H9 (cell line): ENCODE data around the gene STAMBPL1. TPM values are rescaled to one million over a fixed set of nuclear protein-coding genes. Genes with fewer than 3 reads are reported as not detected.

Source experiments
- DNase-seq: peaks from one replicate; pipeline ENCODE4 v3.0.0-alpha.2; 2017
- H2AFZ ChIP-seq: one replicate; pipeline ENCODE4 v1.6.1; 2013; ENCODE audit warnings: mild to moderate bottlenecking, low read length, control low read depth, moderate library complexity
- H2AK5ac ChIP-seq: 2 replicates; pipeline ENCODE4 v1.6.1; 2013; ENCODE audit warnings: low read length, control low read depth, mixed read lengths; ENCODE audit not compliant: insufficient read length
- H2BK120ac ChIP-seq: one replicate; pipeline ENCODE4 v1.6.1; 2013; ENCODE audit warnings: low read depth, mild to moderate bottlenecking, low read length, control low read depth, inconsistent platforms; ENCODE audit not compliant: poor library complexity, severe bottlenecking
- H2BK12ac ChIP-seq: 2 replicates; pipeline ENCODE4 v1.6.1; 2013; ENCODE audit warnings: low read length, control low read depth, mixed read lengths, low read depth; ENCODE audit not compliant: insufficient read length
- H2BK15ac ChIP-seq: 2 replicates; pipeline ENCODE4 v1.6.1; 2013; ENCODE audit warnings: low read depth, low read length, control low read depth
- H2BK20ac ChIP-seq: one replicate; pipeline ENCODE4 v1.6.1; 2013; ENCODE audit warnings: low read depth, mild to moderate bottlenecking, low read length, control low read depth, inconsistent platforms; ENCODE audit not compliant: poor library complexity, severe bottlenecking
- H2BK5ac ChIP-seq: 2 replicates; pipeline ENCODE4 v1.6.1; 2013; ENCODE audit warnings: low read length, control low read depth, mixed read lengths; ENCODE audit not compliant: insufficient read length
- H3K14ac ChIP-seq: 2 replicates; pipeline ENCODE4 v1.6.1; 2013; ENCODE audit warnings: low read length, control low read depth; ENCODE audit not compliant: insufficient read depth
- H3K18ac ChIP-seq: 2 replicates; pipeline ENCODE4 v1.6.1; 2013; ENCODE audit warnings: low read depth, mild to moderate bottlenecking, mixed read lengths, low read length, control low read depth; ENCODE audit not compliant: insufficient read length
- H3K23ac ChIP-seq: 2 replicates; pipeline ENCODE4 v1.6.1; 2013; ENCODE audit warnings: low read length, control low read depth, mixed read lengths, low read depth; ENCODE audit not compliant: insufficient read length
- H3K23me2 ChIP-seq: 2 replicates; pipeline ENCODE4 v1.6.1; 2013; ENCODE audit warnings: low read depth, mild to moderate bottlenecking, mixed read lengths, low read length, control low read depth; ENCODE audit not compliant: insufficient read length, poor library complexity, severe bottlenecking
- H3K27ac ChIP-seq: 2 replicates; pipeline ENCODE4 v1.5.1; 2013; ENCODE audit warnings: low read length, control low read depth, mixed read lengths, low read depth; ENCODE audit not compliant: insufficient read length
- H3K27me3 ChIP-seq: 2 replicates; pipeline ENCODE4 v1.6.1; 2013; ENCODE audit warnings: low read length, control low read depth, inconsistent platforms; ENCODE audit not compliant: insufficient read depth
- H3K4ac ChIP-seq: 2 replicates; pipeline ENCODE4 v1.6.1; 2013; ENCODE audit warnings: low read depth, mild to moderate bottlenecking, control low read depth, inconsistent platforms, low read length, moderate library complexity
- H3K4me1 ChIP-seq: 2 replicates; pipeline ENCODE4 v1.6.1; 2013; ENCODE audit warnings: low read length, control low read depth, inconsistent platforms; ENCODE audit not compliant: insufficient read depth
- H3K4me2 ChIP-seq: 2 replicates; pipeline ENCODE4 v1.6.1; 2013; ENCODE audit warnings: low read length, control low read depth, mixed read lengths; ENCODE audit not compliant: insufficient read length, insufficient read depth
- H3K56ac ChIP-seq: 2 replicates; pipeline ENCODE4 v1.6.1; 2013; ENCODE audit warnings: low read depth, mild to moderate bottlenecking, mixed read lengths, low read length, control low read depth; ENCODE audit not compliant: insufficient read length
- H3K79me1 ChIP-seq: 2 replicates; pipeline ENCODE4 v1.6.1; 2013; ENCODE audit warnings: low read depth, mild to moderate bottlenecking, moderate library complexity, low read length, control low read depth, inconsistent platforms; ENCODE audit not compliant: insufficient read depth, poor library complexity, severe bottlenecking
- H3K79me2 ChIP-seq: 2 replicates; pipeline ENCODE4 v1.6.1; 2013; ENCODE audit warnings: low read length, control low read depth, inconsistent platforms; ENCODE audit not compliant: insufficient read depth
- H3K9ac ChIP-seq: 2 replicates; pipeline ENCODE4 v1.6.1; 2013; ENCODE audit warnings: low read length, control low read depth, mixed read lengths; ENCODE audit not compliant: insufficient read length; ENCODE audit errors: extremely low read depth
- H3K9me3 ChIP-seq: one replicate; pipeline ENCODE4 v1.6.1; 2013; ENCODE audit warnings: low read depth, low read length, inconsistent platforms; ENCODE audit not compliant: control insufficient read depth
- H3T11ph ChIP-seq: one replicate; pipeline ENCODE4 v1.6.1; 2013; ENCODE audit warnings: mild to moderate bottlenecking, low read length, control low read depth, inconsistent platforms
- H4K20me1 ChIP-seq: one replicate; pipeline ENCODE4 v1.6.1; 2013; ENCODE audit not compliant: control insufficient read depth, insufficient read length, insufficient read depth
- H4K5ac ChIP-seq: 2 replicates; pipeline ENCODE4 v1.6.1; 2013; ENCODE audit warnings: low read depth, mild to moderate bottlenecking, mixed read lengths, low read length, control low read depth; ENCODE audit not compliant: insufficient read length
- H4K8ac ChIP-seq: replicated peaks from 2 replicates; pipeline ENCODE4 v1.6.1; 2013; ENCODE audit warnings: low read length, control low read depth, mixed read lengths, low read depth; ENCODE audit not compliant: insufficient read length
- H4K91ac ChIP-seq: 2 replicates; pipeline ENCODE4 v1.6.1; 2013; ENCODE audit warnings: low read depth, mild to moderate bottlenecking, moderate library complexity, mixed read lengths, low read length, control low read depth; ENCODE audit not compliant: insufficient read length
- H3K27ac Mint-ChIP-seq, 3 experiments: 2 replicates in 2 of 3; 3 replicates in 1 of 3; pipeline ENCODE4 v1.8.0; 2020 to 2021; ENCODE audit warnings: mixed read lengths in 3 of 3, mild to moderate bottlenecking in 1 of 3, moderate library complexity in 1 of 3
- H3K27me3 Mint-ChIP-seq: 2 replicates; pipeline ENCODE4 v1.8.0; 2021; ENCODE audit warnings: low read depth, mild to moderate bottlenecking, moderate library complexity, mixed read lengths
- H3K36me3 Mint-ChIP-seq, 3 experiments: 2 replicates in 2 of 3; 3 replicates in 1 of 3; pipeline ENCODE4 v1.8.0; 2020 to 2021; ENCODE audit warnings: low read depth in 3 of 3, mixed read lengths in 3 of 3; ENCODE audit not compliant: insufficient read depth in 1 of 3
- H3K4me1 Mint-ChIP-seq, 2 experiments: 2 replicates each; pipeline ENCODE4 v1.8.0; 2020; ENCODE audit warnings: mixed read lengths in 2 of 2
- H3K4me3 Mint-ChIP-seq, 2 experiments: 2 replicates in 1 of 2; 3 replicates in 1 of 2; pipeline ENCODE4 v1.8.0; 2020 to 2021; ENCODE audit warnings: mild to moderate bottlenecking in 2 of 2, mixed read lengths in 2 of 2, moderate library complexity in 1 of 2
- H3K9me3 Mint-ChIP-seq, 2 experiments: 2 replicates in 1 of 2; 3 replicates in 1 of 2; pipeline ENCODE4 v1.8.0; 2020; ENCODE audit warnings: mild to moderate bottlenecking in 2 of 2, mixed read lengths in 2 of 2, moderate library complexity in 1 of 2
- CTCF ChIP-seq: fragments of 200-600 bp; sonication (generic); conservative IDR thresholded peaks from 3 replicates; pipeline ENCODE4 v1.8.0; 2021; ENCODE audit warnings: antibody characterized with exemption, mild to moderate bottlenecking
- WGBS: extraction: QIAGEN DNeasy Blood & Tissue Kit; methylation state at CpG from one replicate; pipeline ENCODE4 v1.1.7; 2013; ENCODE audit warnings: missing lambda C conversion rate, low lambda C conversion rate, mixed read lengths; ENCODE audit not compliant: insufficient read length; ENCODE audit errors: extremely low coverage; 5-methylcytosine and 5-hydroxymethylcytosine counted together
- total RNA-seq: library from RNA; stranded (reverse); gene quantifications from 2 replicates; pipeline ENCODE4 v1.2.1, GENCODE V29; 2021

The STAMBPL1 gene
- total RNA-seq, 1 experiment from 2014 or later = 3.2 TPM

GRCh38 chr10:88906921-88907320 is 26.9 kb downstream of the STAMBPL1 start:
- WGBS = no CpG with 5 or more reads among the region's 1 CpG
- Histone ChIP-seq H3K4me1 (no peaks in the 10 kb centered on the region), H3K79me1 (no peaks in the 10 kb centered on the region), H2BK20ac (no peak overlapping the region), H3K4me2 (no peak overlapping the region), H3K9me3 (no peaks in the 10 kb centered on the region), H4K91ac (no peak overlapping the region), H2BK120ac (no peak overlapping the region), H3T11ph (no peak overlapping the region), H2BK15ac (no peak overlapping the region), H3K56ac (no peak overlapping the region), H3K27me3 (no peaks in the 10 kb centered on the region), H4K5ac (no peak overlapping the region), H3K14ac (no peak overlapping the region), H2AK5ac (no peak overlapping the region), H3K23me2 (no peaks in the 10 kb centered on the region), H2AFZ (no peak overlapping the region), H3K18ac (no peak overlapping the region), H3K79me2 (no peaks in the 10 kb centered on the region), H2BK12ac (no peak overlapping the region), H3K23ac (no peak overlapping the region), H3K9ac (no peak overlapping the region), H3K27ac (no peak overlapping the region), H3K4ac (no peak overlapping the region), H4K20me1 (no peaks in the 10 kb centered on the region), H2BK5ac (no peak overlapping the region), H4K8ac (no peak overlapping the region)
- Mint-ChIP-seq H3K4me3 (no peak overlapping the region), H3K4me1 (0 out of 4 replicates have a peak, but pooled peaks cover 0 to 3% of the 10 kb centered on the region in 2 experiments), H3K27me3 (no peaks in the 10 kb centered on the region), H3K9me3 (no peaks in the 10 kb centered on the region), H3K36me3 (peaks cover 0 to 5% (median 3%) of the 10 kb centered on the region in 3 experiments; a peak in 3 of 7 replicates), H3K27ac (no peak overlapping the region)
- DNase-seq = no peak
- TF ChIP-seq CTCF = no peak
